Measurements from ENCODE around the gene DNM2.

The DNM2 gene

GRCh38 chr19:10695401-10696398 lies 22.2 kb upstream of the DNM2 start (continued):
- TF ChIP-seq, protein P1, sequence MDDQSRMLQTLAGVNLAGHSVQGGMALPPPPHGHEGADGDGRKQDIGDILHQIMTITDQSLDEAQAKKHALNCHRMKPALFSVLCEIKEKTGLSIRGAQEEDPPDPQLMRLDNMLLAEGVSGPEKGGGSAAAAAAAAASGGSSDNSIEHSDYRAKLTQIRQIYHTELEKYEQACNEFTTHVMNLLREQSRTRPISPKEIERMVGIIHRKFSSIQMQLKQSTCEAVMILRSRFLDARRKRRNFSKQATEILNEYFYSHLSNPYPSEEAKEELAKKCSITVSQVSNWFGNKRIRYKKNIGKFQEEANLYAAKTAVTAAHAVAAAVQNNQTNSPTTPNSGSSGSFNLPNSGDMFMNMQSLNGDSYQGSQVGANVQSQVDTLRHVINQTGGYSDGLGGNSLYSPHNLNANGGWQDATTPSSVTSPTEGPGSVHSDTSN (CRISPR knock-in tag; IDR thresholded peaks at IDR 0.05), result peak; percentile 80; the same call in 1 of the 2 replicates
- no peak for TF ChIP-seq ZBTB7A (tag by site-specific recombination; IDR thresholded peaks at IDR 0.05; ENCODE audit: low read depth)
- peak; percentile 64; the same call in 1 of the 2 replicates for TF ChIP-seq ZNF561 (tag by site-specific recombination; IDR thresholded peaks at IDR 0.05; ENCODE audit: borderline replicate concordance)
- TF ChIP-seq ZBTB21 (tag by site-specific recombination; IDR thresholded peaks at IDR 0.05), result no peak
- TF ChIP-seq ZNF140 (tag by site-specific recombination; IDR thresholded peaks at IDR 0.05), result no peak
- TF ChIP-seq KLF16 (tag by site-specific recombination; IDR thresholded peaks at IDR 0.05), result no peak
- TF ChIP-seq ZFHX2 (tag by site-specific recombination; conservative IDR thresholded peaks at IDR 0.05), result peak; percentile 21; the same call in 1 of the 2 replicates
- peak; percentile 99 for TF ChIP-seq ZNF610 (tag by site-specific recombination; IDR thresholded peaks at IDR 0.05; ENCODE audit: borderline replicate concordance)

DNA sequence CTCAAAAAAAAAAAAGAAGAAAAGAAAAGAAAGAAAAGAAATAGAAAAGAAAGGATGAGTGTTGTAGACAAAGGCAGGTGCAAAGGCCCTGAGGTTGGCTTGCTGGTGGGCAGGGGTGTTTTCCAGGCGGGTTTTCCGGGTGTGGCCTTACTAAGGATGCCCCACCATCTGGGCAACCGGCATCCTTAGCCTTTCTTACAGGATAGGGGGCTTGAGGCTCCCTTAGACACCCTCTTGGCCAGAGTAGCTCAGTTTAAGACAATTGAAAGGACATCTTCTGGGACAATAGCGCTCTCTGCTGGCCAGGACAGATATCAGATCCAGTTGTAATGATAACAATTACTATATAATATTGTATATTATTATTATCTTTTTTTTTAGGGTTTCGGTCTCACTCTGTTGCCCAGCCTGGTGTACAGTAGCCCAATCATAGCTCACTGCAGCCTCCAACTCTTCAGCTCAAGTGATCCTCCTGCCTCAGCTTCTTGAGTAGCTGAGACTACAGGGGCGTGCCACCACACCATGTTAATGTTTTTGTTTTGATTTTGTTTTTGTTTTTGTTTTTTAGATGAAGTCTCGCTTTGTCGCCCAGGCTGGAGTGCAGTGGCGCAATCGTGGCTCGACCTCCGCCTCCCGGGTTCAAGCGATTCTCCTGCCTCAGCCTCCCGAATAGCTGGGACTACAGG lies 18.1 kb upstream of the DNM2 start:
- H3K9me3 ChIP-seq (ENCODE audit: control insufficient read depth, insufficient read depth, low read depth, low read length), result no peaks in the 10 kb centered on the region
- no peak overlapping the region for H3K4me3 ChIP-seq (ENCODE audit: low read depth, low read length)
- H3K4me1 ChIP-seq (ENCODE audit: control insufficient read depth, insufficient read depth, low read length), result peaks cover 6% of the 10 kb centered on the region; the same call in 1 of the 2 replicates
- TF ChIP-seq ZNF777 (tag by site-specific recombination; IDR thresholded peaks at IDR 0.05; ENCODE audit: borderline replicate concordance), result no peak
- peak; percentile 14; the same call in 1 of the 2 replicates for TF ChIP-seq ZSCAN23 (tag by site-specific recombination; IDR thresholded peaks at IDR 0.05)
- peak; percentile 60 for TF ChIP-seq ZNF660 (tag by site-specific recombination; IDR thresholded peaks at IDR 0.05)
- no peak for TF ChIP-seq ZNF677 (tag by site-specific recombination; IDR thresholded peaks at IDR 0.05)
- 0 out of 2 replicates have a peak, but pooled peaks have one; percentile 28 for TF ChIP-seq CTCF (tag by site-specific recombination; IDR thresholded peaks at IDR 0.05)
- TF ChIP-seq ZNF24 (tag by site-specific recombination; IDR thresholded peaks at IDR 0.05), result peak; percentile 43; the same call in 1 of the 2 replicates
- 0 out of 2 replicates have a peak, but pooled peaks have one; percentile 30 for TF ChIP-seq ZBTB8A (tag by site-specific recombination; IDR thresholded peaks at IDR 0.05)
- no peak for TF ChIP-seq ZNF692 (tag by site-specific recombination; IDR thresholded peaks at IDR 0.05)
- peak; percentile 38; the same call in 1 of the 2 replicates for TF ChIP-seq KLF8 (tag by site-specific recombination; IDR thresholded peaks at IDR 0.05)
- no peak for TF ChIP-seq EGR2 (tag by site-specific recombination; IDR thresholded peaks at IDR 0.05; ENCODE audit: low read depth)
- TF ChIP-seq, protein P2, sequence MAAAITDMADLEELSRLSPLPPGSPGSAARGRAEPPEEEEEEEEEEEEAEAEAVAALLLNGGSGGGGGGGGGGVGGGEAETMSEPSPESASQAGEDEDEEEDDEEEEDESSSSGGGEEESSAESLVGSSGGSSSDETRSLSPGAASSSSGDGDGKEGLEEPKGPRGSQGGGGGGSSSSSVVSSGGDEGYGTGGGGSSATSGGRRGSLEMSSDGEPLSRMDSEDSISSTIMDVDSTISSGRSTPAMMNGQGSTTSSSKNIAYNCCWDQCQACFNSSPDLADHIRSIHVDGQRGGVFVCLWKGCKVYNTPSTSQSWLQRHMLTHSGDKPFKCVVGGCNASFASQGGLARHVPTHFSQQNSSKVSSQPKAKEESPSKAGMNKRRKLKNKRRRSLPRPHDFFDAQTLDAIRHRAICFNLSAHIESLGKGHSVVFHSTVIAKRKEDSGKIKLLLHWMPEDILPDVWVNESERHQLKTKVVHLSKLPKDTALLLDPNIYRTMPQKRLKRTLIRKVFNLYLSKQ (tag by site-specific recombination; IDR thresholded peaks at IDR 0.05; ENCODE audit: borderline replicate concordance), result no peak
- peak; percentile 100 for TF ChIP-seq ZNF623 (tag by site-specific recombination; IDR thresholded peaks at IDR 0.05)
- no peak for TF ChIP-seq ZNF610 (tag by site-specific recombination; IDR thresholded peaks at IDR 0.05; ENCODE audit: borderline replicate concordance)
- TF ChIP-seq MYNN (tag by site-specific recombination; IDR thresholded peaks at IDR 0.05; ENCODE audit: borderline replicate concordance), result no peak
- TF ChIP-seq PRDM1 (tag by site-specific recombination; IDR thresholded peaks at IDR 0.05), result no peak
- TF ChIP-seq ZNF394 (tag by site-specific recombination; IDR thresholded peaks at IDR 0.05; ENCODE audit: borderline replicate concordance), result peak; percentile 22; the same call in 1 of the 2 replicates
- peak; percentile 78 for TF ChIP-seq ZNF654 (tag by site-specific recombination; IDR thresholded peaks at IDR 0.05; ENCODE audit: low read depth)
- TF ChIP-seq REPIN1 (tag by site-specific recombination; IDR thresholded peaks at IDR 0.05; ENCODE audit: low read depth), result peak; percentile 81; the same call in 1 of the 2 replicates
- no peak for TF ChIP-seq ZNF221 (tag by site-specific recombination; IDR thresholded peaks at IDR 0.05; ENCODE audit: borderline replicate concordance)
- no peak for TF ChIP-seq ZBTB48 (tag by site-specific recombination; IDR thresholded peaks at IDR 0.05)
- TF ChIP-seq ZNF335 (tag by site-specific recombination; conservative IDR thresholded peaks at IDR 0.05), result peak; percentile 33; the same call in 1 of the 2 replicates
- no peak overlapping the region for H3K27ac ChIP-seq (ENCODE audit: extremely low read depth, low read depth, low read length)
- POLR2A ChIA-PET, result interaction anchor here (0.6 to 2.3 kb wide), 5 partner anchors 47 to 297 kb away, joined by 3 to 13 read pairs (median 4); partner anchors contain the start of gene CDC37
- peaks cover 4% of the 10 kb centered on the region in 2 experiments; a peak in 2 of 3 replicates for H3K36me3 ChIP-seq (ENCODE audit: control insufficient read depth in 2 of 2, insufficient read depth in 1 of 2, low read length in 2 of 2)
- CTCF ChIA-PET, result interaction anchor here (0.5 to 10.6 kb wide), 54 partner anchors 8 to 657 kb away, joined by 3 to 165 read pairs (median 4); partner anchors contain the start of genes CDC37 and DNM2
